Measurements from ENCODE around the gene RARB.
A peak's percentile ranks its signal among the peaks of the same experiment; 100 is the strongest.

RARB gene

DNA sequence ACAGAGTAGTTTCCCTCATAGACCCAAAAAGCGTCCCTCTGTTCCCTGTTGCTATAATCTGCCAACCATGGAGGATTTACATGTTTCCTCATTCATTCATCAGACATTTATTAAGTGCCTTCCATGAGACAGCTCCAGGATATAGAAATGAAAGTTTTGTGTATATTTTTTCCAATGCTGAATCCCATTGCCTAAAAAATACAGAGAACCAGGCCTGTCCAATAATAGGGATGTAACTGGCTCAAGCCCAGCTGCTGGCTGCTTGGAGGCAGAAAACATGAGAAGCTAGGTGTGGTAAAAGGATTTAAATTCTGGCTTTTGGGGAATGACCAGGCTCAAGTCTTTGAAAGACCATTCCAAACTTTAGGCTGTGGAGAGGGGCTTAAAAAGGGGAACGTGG is 41.5 kb downstream of the RARB start:
- no CpG with 5 or more reads among the region's 2 CpGs for whole genome bisulfite sequencing (ENCODE audit: extremely low coverage, insufficient coverage, low lambda C conversion rate)
- Histone ChIP-seq H3K4me1 (ENCODE audit: control insufficient read depth, low read depth, low read length) (no peaks in the 10 kb centered on the region), H3K4ac (ENCODE audit: low read depth, low read length) (no peak overlapping the region), H3K79me2 (ENCODE audit: control insufficient read depth, insufficient read depth, low read length) (no peaks in the 10 kb centered on the region), H3K4me2 (ENCODE audit: low read length) (no peak overlapping the region), H3K4me3 (ENCODE audit: low read length) (no peak overlapping the region), H3K9ac (ENCODE audit: low read length) (no peak overlapping the region), H2BK15ac (replicated peaks; ENCODE audit: low read depth) (no peak overlapping the region), H3K18ac (ENCODE audit: low read length) (no peak overlapping the region), H3K27me3 (ENCODE audit: insufficient read depth, low read length, poor library complexity) (no peaks in the 10 kb centered on the region), H3K56ac (ENCODE audit: low read length) (no peak overlapping the region), H4K8ac (ENCODE audit: low read depth, low read length) (no peak overlapping the region), H2BK5ac (ENCODE audit: low read length) (no peak overlapping the region), H3K23ac (ENCODE audit: low read length) (no peak overlapping the region), H3K79me1 (ENCODE audit: low read length) (no peaks in the 10 kb centered on the region), H2BK120ac (ENCODE audit: low read depth, low read length) (no peak overlapping the region), H4K5ac (ENCODE audit: low read length) (no peak overlapping the region), H2AK5ac (ENCODE audit: low read length) (no peak overlapping the region), H3K36me3 (ENCODE audit: control insufficient read depth, insufficient read depth, low read length) (no peaks in the 10 kb centered on the region), H3K27ac (ENCODE audit: low read depth, low read length) (no peak overlapping the region)
- no peak for DNase-seq

DNA sequence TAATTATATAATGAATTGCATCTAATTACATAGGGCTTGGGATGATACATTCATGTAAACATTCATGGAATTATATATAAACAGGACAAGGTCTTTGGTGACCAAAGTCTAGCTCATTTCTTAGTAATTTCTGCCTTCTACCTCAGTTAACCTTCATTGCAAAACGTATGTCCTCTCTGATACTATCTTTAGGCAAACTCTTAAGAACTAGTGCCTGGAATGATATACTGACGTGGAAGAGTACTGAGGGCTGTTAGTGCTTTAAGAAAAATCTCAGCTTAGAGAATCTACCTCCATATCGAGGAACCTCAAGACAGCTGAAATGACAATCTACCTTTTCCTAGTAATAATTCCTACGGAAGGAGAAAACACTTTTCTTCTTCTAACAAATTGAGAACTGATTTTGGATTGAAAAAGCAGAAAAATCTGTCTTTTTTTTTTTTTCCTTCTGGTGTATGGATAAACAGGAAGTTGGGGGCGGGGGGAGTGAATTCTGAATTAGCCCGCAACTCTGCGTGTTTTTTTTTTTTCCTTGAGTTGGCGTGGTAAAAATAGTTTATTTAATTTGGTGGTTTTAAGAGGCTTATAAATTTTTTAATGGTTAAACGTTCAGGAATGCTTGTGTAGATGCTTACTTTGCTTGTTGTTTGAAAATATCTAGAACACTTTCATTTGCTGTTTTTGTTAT is 43.2 kb downstream of the RARB start:
- no peak overlapping the region for H3K4me3 ChIP-seq (ENCODE audit: low read length)
- H3K79me1 ChIP-seq (ENCODE audit: low read length) = no peaks in the 10 kb centered on the region
- no peak overlapping the region for H3K56ac ChIP-seq (ENCODE audit: low read length)
- H2BK15ac ChIP-seq (replicated peaks; ENCODE audit: low read depth) = no peak overlapping the region
- no peak overlapping the region for H4K5ac ChIP-seq (ENCODE audit: low read length)
- no peak overlapping the region for H3K4ac ChIP-seq (ENCODE audit: low read depth, low read length)
- no peaks in the 10 kb centered on the region for H3K27me3 ChIP-seq (ENCODE audit: insufficient read depth, low read length, poor library complexity)
- no peak overlapping the region for H2BK5ac ChIP-seq (ENCODE audit: low read length)
- H2AK5ac ChIP-seq (ENCODE audit: low read length) = no peak overlapping the region
- no peak overlapping the region for H4K8ac ChIP-seq (ENCODE audit: low read depth, low read length)
- H3K36me3 ChIP-seq (ENCODE audit: control insufficient read depth, insufficient read depth, low read length) = no peaks in the 10 kb centered on the region
- no peak overlapping the region for H3K27ac ChIP-seq (ENCODE audit: low read depth, low read length)
- H3K79me2 ChIP-seq (ENCODE audit: control insufficient read depth, insufficient read depth, low read length) = no peaks in the 10 kb centered on the region
- no peak overlapping the region for H3K18ac ChIP-seq (ENCODE audit: low read length)
- WGBS (ENCODE audit: extremely low coverage, insufficient coverage, low lambda C conversion rate) = 100% methylated on average over 1 of the region's 9 CpGs
- DNase-seq = no peak
- H3K23ac ChIP-seq (ENCODE audit: low read length) = no peak overlapping the region
- no peak overlapping the region for H3K4me2 ChIP-seq (ENCODE audit: low read length)
- no peak overlapping the region for H2BK120ac ChIP-seq (ENCODE audit: low read depth, low read length)
- no peak overlapping the region for H3K9ac ChIP-seq (ENCODE audit: low read length)
- H3K4me1 ChIP-seq (ENCODE audit: control insufficient read depth, low read depth, low read length) = no peaks in the 10 kb centered on the region

DNA sequence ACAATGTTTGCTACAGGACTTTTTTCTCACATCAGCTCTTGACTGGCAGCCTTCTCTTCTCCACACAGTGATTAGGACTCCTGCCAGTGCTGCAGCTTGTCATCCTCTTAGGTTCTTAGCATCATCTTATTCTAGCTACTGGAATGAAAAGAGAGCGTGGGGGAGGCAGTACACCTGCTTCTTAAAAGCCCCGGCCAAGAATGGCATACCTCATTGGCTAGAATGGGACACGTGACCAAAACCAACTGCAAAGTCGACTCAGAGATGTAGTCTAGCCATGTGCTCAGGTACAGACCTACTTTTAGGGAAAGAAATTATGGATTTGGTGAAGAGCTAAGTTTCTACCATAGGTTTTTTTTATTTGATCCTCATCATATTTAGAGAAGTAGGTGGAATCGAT is 44.1 kb downstream of the RARB start:
- DNase-seq = no peak
- no peak overlapping the region for H3K4me3 ChIP-seq (ENCODE audit: low read length)
- H2BK5ac ChIP-seq (ENCODE audit: low read length) = no peak overlapping the region
- no peaks in the 10 kb centered on the region for H3K79me2 ChIP-seq (ENCODE audit: control insufficient read depth, insufficient read depth, low read length)
- H3K18ac ChIP-seq (ENCODE audit: low read length) = no peak overlapping the region
- no peak overlapping the region for H3K56ac ChIP-seq (ENCODE audit: low read length)
- no CpG with 5 or more reads among the region's 5 CpGs for WGBS (ENCODE audit: extremely low coverage, insufficient coverage, low lambda C conversion rate)
- H3K23ac ChIP-seq (ENCODE audit: low read length) = no peak overlapping the region
- H3K4me1 ChIP-seq (ENCODE audit: control insufficient read depth, low read depth, low read length) = no peaks in the 10 kb centered on the region
- H2BK120ac ChIP-seq (ENCODE audit: low read depth, low read length) = no peak overlapping the region
- H4K5ac ChIP-seq (ENCODE audit: low read length) = no peak overlapping the region
- no peak overlapping the region for H3K4ac ChIP-seq (ENCODE audit: low read depth, low read length)
- no peaks in the 10 kb centered on the region for H3K79me1 ChIP-seq (ENCODE audit: low read length)
- H3K27me3 ChIP-seq (ENCODE audit: insufficient read depth, low read length, poor library complexity) = no peaks in the 10 kb centered on the region
- no peak overlapping the region for H4K8ac ChIP-seq (ENCODE audit: low read depth, low read length)
- no peak overlapping the region for H2AK5ac ChIP-seq (ENCODE audit: low read length)
- no peaks in the 10 kb centered on the region for H3K36me3 ChIP-seq (ENCODE audit: control insufficient read depth, insufficient read depth, low read length)
- H3K27ac ChIP-seq (ENCODE audit: low read depth, low read length) = no peak overlapping the region
- no peak overlapping the region for H3K4me2 ChIP-seq (ENCODE audit: low read length)
- H2BK15ac ChIP-seq (replicated peaks; ENCODE audit: low read depth) = no peak overlapping the region
- H3K9ac ChIP-seq (ENCODE audit: low read length) = no peak overlapping the region

DNA sequence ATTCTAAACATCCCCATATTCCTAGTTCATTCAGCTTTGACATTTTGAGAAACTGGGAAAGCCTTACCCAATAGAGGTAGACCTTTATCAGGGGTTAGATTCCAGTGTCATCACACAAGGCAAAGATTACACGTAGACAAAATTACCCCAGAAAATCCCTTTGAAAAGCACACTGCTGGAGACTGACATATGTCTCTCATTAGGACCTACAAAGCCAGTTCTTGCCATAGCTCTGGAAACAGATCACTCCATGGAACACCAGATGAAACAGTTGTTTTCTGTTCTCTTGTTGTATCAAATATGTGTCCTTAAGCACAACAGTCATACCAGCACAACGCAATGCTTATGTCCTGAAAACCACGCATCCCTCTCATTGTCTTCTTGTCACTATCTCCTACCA is 44.7 kb downstream of the RARB start:
- Histone ChIP-seq H2AK5ac (ENCODE audit: low read length) (no peak overlapping the region), H3K27me3 (ENCODE audit: insufficient read depth, low read length, poor library complexity) (no peaks in the 10 kb centered on the region), H4K5ac (ENCODE audit: low read length) (no peak overlapping the region), H3K79me2 (ENCODE audit: control insufficient read depth, insufficient read depth, low read length) (no peaks in the 10 kb centered on the region), H3K27ac (ENCODE audit: low read depth, low read length) (no peak overlapping the region), H3K4me2 (ENCODE audit: low read length) (no peak overlapping the region), H2BK5ac (ENCODE audit: low read length) (no peak overlapping the region), H4K8ac (ENCODE audit: low read depth, low read length) (no peak overlapping the region), H3K36me3 (ENCODE audit: control insufficient read depth, insufficient read depth, low read length) (no peaks in the 10 kb centered on the region), H3K4me1 (ENCODE audit: control insufficient read depth, low read depth, low read length) (no peaks in the 10 kb centered on the region), H2BK120ac (ENCODE audit: low read depth, low read length) (no peak overlapping the region), H3K4me3 (ENCODE audit: low read length) (no peak overlapping the region), H2BK15ac (replicated peaks; ENCODE audit: low read depth) (no peak overlapping the region), H3K9ac (ENCODE audit: low read length) (no peak overlapping the region), H3K79me1 (ENCODE audit: low read length) (no peaks in the 10 kb centered on the region), H3K18ac (ENCODE audit: low read length) (no peak overlapping the region), H3K56ac (ENCODE audit: low read length) (no peak overlapping the region), H3K4ac (ENCODE audit: low read depth, low read length) (no peak overlapping the region), H3K23ac (ENCODE audit: low read length) (no peak overlapping the region)
- WGBS (ENCODE audit: extremely low coverage, insufficient coverage, low lambda C conversion rate) = no CpG with 5 or more reads among the region's 3 CpGs
- no peak for DNase-seq

DNA sequence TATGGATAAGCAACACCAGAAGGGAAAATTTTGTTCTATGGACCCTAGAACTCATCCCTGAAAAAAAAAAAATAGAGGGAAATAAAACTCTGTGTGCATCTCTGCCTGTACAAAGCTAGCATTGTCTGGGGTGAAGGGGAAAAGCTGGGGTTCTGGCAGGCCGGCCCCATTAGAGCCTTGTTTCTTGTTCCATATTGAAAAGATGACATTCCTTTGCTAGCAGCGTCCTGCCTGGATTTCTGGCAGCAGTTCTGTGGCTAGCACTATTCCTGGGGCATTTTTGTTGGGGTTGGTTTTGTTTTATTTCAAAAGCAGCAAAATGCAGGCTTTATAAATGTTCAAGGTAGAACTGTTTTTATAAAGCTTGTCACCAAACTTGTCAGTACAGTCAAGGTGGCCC is 45.2 kb downstream of the RARB start:
- H2BK15ac ChIP-seq (replicated peaks; ENCODE audit: low read depth) = no peak overlapping the region
- no peak overlapping the region for H4K8ac ChIP-seq (ENCODE audit: low read depth, low read length)
- H3K79me1 ChIP-seq (ENCODE audit: low read length) = no peaks in the 10 kb centered on the region
- no peak overlapping the region for H2BK120ac ChIP-seq (ENCODE audit: low read depth, low read length)
- no peak overlapping the region for H3K27ac ChIP-seq (ENCODE audit: low read depth, low read length)
- no peaks in the 10 kb centered on the region for H3K79me2 ChIP-seq (ENCODE audit: control insufficient read depth, insufficient read depth, low read length)
- H3K27me3 ChIP-seq (ENCODE audit: insufficient read depth, low read length, poor library complexity) = no peaks in the 10 kb centered on the region
- no peak overlapping the region for H3K9ac ChIP-seq (ENCODE audit: low read length)
- H3K18ac ChIP-seq (ENCODE audit: low read length) = no peak overlapping the region
- no peak overlapping the region for H3K56ac ChIP-seq (ENCODE audit: low read length)
- H2BK5ac ChIP-seq (ENCODE audit: low read length) = no peak overlapping the region
- peak overlapping the region; percentile 36 for H3K4ac ChIP-seq (ENCODE audit: low read depth, low read length)
- no peak overlapping the region for H3K4me3 ChIP-seq (ENCODE audit: low read length)
- no peak overlapping the region for H3K23ac ChIP-seq (ENCODE audit: low read length)
- H3K4me1 ChIP-seq (ENCODE audit: control insufficient read depth, low read depth, low read length) = no peaks in the 10 kb centered on the region
- WGBS (ENCODE audit: extremely low coverage, insufficient coverage, low lambda C conversion rate) = no CpG with 5 or more reads among the region's 2 CpGs
- DNase-seq = no peak
- no peak overlapping the region for H3K4me2 ChIP-seq (ENCODE audit: low read length)
- H2AK5ac ChIP-seq (ENCODE audit: low read length) = no peak overlapping the region
- no peak overlapping the region for H4K5ac ChIP-seq (ENCODE audit: low read length)
- H3K36me3 ChIP-seq (ENCODE audit: control insufficient read depth, insufficient read depth, low read length) = no peaks in the 10 kb centered on the region

DNA sequence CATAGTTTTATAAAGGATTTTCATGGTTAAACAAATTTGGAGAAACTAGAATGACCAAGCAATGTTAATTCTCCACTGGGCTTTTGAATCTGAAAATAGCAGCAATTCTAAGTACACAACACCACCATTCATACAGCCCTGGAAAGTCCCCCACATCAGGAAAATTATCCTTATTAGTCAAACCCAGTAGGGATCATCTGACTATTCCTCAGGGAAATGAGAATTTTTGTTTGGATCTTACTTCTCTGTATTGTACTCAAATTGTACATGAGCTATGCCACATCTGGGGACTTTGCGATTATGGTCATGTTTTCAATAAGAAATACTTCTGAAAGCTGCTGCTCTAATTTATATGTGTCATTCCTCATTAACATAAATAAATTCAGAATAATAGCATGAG is 46.0 kb downstream of the RARB start:
- Histone ChIP-seq H3K9ac (ENCODE audit: low read length) (no peak overlapping the region), H3K4me1 (ENCODE audit: control insufficient read depth, low read depth, low read length) (no peaks in the 10 kb centered on the region), H2BK5ac (ENCODE audit: low read length) (no peak overlapping the region), H3K79me2 (ENCODE audit: control insufficient read depth, insufficient read depth, low read length) (no peaks in the 10 kb centered on the region), H2AK5ac (ENCODE audit: low read length) (no peak overlapping the region), H2BK120ac (ENCODE audit: low read depth, low read length) (no peak overlapping the region), H3K36me3 (ENCODE audit: control insufficient read depth, insufficient read depth, low read length) (no peaks in the 10 kb centered on the region), H3K56ac (ENCODE audit: low read length) (no peak overlapping the region), H2BK15ac (replicated peaks; ENCODE audit: low read depth) (no peak overlapping the region), H3K27me3 (ENCODE audit: insufficient read depth, low read length, poor library complexity) (no peaks in the 10 kb centered on the region), H4K8ac (ENCODE audit: low read depth, low read length) (no peak overlapping the region), H3K4ac (ENCODE audit: low read depth, low read length) (no peak overlapping the region), H3K4me3 (ENCODE audit: low read length) (no peak overlapping the region), H3K23ac (ENCODE audit: low read length) (no peak overlapping the region), H3K4me2 (ENCODE audit: low read length) (no peak overlapping the region), H4K5ac (ENCODE audit: low read length) (no peak overlapping the region), H3K18ac (ENCODE audit: low read length) (no peak overlapping the region), H3K79me1 (ENCODE audit: low read length) (no peaks in the 10 kb centered on the region), H3K27ac (ENCODE audit: low read depth, low read length) (no peak overlapping the region)
- no peak for DNase-seq
- no CpG with 5 or more reads among the region's 1 CpG for WGBS (ENCODE audit: extremely low coverage, insufficient coverage, low lambda C conversion rate)
